Effector CD8-positive, alpha-beta T cell (primary cell): ENCODE data around the gene SALL2.

ENCODE experiments used
- DNase-seq: peaks from one replicate; lab custom pipeline; 2025; lab: John Stamatoyannopoulos, UW

The SALL2 gene

GRCh38 chr14:21528381-21529348 lies 2.5 kb upstream of the SALL2 start:
- no peak for DNase-seq

GRCh38 chr14:21527318-21527679 lies 1.2 kb upstream of the SALL2 start:
- no peak for DNase-seq

- DNase-seq: no peak
These were observed 649 bp upstream of the SALL2 start for GRCh38 chr14:21526672-21527317.

GRCh38 chr14:21525571-21525961 lies 580 bp downstream of the SALL2 start:
- no peak for DNase-seq

DNA sequence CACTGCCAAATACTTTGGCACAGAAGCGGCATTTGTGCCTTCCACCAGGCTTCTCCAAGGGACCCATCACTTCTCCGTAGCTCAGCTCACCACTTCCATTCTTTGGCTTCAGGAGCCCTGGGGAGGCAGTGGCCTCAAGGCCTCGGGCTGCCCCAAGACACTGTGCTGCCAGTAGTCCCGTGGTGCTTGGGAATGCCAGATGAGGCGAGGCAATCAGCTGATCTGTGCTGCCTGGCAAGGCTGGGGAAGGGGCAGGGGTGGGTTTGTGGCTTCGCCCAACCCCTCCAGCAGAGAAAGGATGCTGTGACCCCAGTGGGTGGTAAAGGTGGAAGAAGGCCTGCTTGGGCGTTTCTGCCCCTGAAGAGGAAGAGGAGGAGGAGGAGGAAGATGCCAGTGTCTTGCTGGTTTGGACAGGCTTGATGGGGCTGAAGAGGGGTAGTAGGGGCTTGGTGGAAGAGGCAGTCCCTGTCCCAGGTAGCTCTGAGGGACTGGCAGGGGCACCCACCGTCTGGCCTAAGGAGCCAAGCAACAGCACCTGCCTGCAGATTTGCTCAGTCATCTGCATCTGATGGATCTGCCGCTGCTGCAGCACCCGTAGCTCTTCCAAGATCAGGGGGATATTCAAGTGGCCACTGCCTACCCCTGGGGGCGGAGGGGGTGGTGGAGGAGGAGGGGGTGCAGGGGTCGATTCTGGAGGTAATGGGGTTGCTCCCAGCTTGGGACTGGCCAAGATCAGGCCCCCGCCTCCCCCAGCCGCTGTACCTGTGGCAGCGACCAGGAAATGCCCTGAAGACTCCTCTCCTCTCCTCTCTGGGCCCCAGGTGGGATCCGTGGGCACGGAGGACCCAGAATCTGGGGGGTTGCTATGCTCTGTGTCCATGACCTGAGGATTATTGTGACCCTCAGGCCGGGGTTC lies 1.3 kb downstream of the SALL2 start:
- no peak for DNase-seq

GRCh38 chr14:21523203-21523602 lies 2.9 kb downstream of the SALL2 start:
- DNase-seq: no peak

- no peak for DNase-seq
These were observed 4.6 kb downstream of the SALL2 start for GRCh38 chr14:21521501-21521900.

GRCh38 chr14:21520767-21521166 lies 5.4 kb downstream of the SALL2 start:
- DNase-seq: no peak

GRCh38 chr14:21518725-21519124 lies 7.4 kb downstream of the SALL2 start:
- DNase-seq: no peak

DNA sequence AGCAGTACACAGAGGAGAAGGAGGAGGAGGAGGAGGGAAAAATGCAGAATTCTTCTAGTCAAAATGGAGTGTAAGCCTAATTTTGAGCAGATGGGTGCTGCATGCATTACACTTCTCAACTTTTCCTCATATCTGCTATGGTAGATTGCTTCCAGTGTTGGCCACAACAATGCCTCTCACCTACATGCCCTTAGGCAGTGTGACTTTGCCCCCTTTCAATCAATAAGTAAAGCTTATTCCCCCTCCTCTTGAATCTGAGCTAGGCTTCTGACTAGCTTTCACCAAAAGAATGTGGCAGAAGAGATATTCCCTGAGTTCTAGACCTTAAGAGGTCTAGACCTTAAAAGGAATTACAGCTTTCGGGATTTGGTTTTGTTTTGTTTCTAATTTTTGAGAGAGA lies 11.8 kb downstream of the SALL2 start:
- DNase-seq: no peak

DNA sequence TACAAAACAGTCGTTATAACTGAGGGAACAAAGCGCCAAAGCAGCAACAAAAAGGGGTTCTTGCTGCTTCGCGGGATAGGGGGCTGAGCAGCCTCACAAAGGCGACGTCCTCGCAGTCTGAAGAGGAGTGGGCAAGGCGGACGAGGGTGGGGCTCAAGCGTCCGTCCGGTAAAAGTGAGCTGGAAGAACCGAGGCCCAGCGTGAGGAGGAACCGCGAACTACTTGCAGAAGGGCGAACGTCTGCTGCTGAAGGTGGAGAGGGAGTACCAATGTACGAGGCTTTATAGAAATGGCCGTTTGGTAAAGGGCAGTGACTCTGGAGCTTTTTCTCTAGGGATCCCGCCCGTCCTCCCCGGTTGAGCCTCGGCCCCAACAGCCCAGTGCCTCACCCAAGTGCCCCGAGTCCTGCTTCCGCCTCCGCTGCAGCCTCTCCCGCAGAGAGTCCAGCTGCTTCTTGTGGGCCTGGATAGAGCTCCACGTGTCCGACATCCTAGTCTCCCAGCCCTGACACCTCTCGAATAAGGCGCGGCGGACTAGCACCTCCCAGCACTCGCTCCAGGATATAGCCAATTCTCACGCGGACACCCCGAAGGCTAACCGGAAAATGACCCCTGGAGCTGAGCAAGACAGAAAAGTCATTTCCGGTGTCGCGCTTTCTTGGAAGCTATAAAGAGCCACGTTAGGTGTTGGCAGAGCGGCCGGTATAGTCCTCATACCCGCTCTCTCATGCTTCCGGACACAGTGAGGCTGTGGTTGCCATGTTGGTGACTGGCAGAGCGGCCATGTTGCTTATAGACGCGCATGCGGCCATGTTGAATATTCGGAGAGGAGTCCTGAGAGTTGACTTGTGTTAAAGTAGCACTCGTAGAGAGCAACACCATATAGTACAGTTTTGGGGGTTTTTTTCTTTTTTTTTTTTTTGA lies 15.2 kb downstream of the SALL2 start, which contains the start of gene METTL3:
Gene METTL3 (minus strand): TSS at position 606 of the 923 bp plus-strand sequence. CDS start 117 bp downstream, at position 489.
- DNase-seq: peak; percentile 89

DNA sequence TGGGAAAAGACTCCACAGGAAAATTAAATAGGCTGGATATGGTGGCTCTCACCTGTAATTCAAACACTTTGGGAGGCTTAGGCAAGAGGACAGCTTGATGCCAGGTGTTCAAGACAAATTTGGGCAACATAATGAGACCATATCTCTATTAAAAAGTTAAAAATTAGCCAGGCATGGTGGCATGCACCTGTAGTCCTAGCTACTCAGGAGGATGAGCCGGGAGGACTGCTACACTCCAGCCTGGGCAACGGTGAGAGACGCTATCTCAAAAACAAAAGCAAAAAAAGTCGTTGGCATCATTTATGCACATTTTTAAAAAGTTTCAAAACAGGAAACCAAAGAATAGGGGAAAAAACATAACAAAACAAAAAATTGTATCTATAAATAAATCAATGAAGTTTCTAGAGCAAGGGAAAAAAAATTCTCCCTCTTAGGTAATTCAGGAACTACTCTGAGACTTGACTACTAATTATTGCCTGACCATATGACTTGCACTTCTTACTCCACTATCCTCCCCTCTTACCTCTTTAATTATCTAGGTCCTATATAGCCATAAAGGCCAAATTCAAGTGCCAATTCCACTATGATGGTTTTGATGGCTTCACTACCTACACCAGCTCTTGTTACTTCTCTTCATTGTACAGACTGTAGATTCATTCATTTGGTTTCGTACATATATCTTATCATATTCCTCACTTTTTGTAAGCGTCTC lies 16.6 kb downstream of the SALL2 start:
- no peak for DNase-seq

GRCh38 chr14:21506557-21506956 lies 19.6 kb downstream of the SALL2 start:
- DNase-seq: no peak

GRCh38 chr14:21505012-21505553 lies 21.1 kb downstream of the SALL2 start:
- no peak for DNase-seq

GRCh38 chr14:21503376-21503775 lies 22.8 kb downstream of the SALL2 start:
- no peak for DNase-seq

- DNase-seq: no peak
These were observed 24.6 kb downstream of the SALL2 start for GRCh38 chr14:21501568-21501967.

DNA sequence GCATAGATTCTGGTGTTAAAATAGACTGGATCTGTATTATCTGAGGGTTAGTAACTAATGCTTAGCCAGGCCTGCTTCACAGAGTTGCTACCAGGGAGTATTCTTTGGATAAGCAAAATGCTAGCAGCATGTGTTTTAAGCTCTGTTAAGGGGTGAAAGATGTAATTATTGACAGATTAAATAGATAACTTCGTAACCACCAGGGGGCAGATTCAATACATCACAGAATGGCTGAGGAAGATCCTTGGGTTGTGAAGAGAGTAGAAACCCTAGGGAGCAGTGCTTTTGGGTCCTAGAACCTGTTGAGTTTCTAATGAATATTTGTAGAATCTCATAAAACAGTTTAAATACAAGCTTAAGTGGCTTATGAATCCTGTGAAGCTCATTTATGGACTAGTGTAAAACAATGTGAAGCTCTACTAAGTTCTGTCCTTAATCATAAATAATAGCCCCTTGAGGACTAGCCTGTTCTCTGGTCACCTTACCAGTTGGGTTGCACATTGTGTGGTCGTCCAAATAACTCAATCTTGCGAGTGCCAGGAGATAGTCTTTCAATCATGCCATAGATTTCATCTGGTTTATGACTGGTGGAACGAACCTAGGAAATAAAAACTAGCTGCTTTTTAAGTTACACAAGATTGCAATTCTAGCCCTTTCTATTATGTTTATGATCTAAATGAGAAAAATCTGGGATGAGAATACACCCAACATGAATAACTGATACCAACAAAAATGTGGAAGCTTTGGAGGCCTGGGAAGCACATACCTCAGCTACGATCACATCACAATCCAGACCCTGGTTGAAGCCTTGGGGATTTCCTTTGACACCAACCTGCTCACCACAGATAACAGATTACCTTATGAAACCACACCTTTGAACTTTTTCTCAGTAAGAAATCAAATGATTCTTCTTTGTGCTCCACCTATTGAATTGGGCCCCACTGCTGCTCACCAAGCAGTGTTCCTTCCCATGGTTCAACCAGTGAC lies 27.3 kb downstream of the SALL2 start:
- no peak for DNase-seq

- DNase-seq: no peak
These were observed 29.7 kb downstream of the SALL2 start for GRCh38 chr14:21496453-21496852.
